ENCODE measurements around the gene PSME2.

PSME2 gene

DNA sequence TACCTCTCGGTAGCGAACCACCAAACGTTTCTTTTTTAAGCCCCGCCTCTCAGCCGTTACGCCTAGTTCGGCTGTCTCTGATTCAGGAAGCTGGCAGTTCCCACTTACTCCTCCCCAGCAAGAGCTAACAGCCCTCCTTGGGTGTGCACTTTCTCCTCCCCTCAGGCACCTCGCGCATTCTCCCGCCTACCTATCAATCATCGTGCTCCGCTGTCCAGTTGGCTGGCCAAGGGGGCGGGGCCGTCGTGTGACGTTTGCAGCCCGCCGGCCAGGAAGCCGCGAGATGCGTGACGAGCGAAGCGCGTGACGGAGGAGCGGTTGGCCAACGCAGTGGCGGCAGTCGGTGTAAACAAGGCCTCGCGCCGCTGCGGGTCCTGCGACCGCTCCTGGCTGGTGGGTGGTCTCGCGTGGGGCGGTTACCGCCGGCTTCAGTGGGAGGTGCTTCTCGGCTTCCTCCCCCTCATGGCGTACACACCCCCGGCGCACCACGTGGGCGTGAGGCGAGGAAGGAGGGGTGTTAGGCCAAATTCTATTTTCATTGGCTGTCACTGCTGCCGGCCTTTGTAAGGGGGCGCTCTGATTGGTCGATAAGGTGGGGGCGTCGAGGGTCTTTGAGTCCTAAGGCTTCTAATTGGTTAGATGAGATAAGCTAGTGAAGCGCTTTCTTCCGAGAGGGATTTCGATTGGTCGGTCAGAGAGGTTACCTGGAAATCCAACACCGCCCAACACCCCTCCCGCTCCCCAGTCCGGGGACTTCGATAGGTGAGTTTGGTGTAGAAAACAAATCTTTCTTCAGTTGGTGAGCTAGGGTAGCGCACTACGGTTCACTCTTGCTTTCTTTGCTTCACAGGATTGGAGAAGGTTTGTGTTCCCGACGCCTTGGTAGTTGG lies 31.6 kb downstream of the PSME2 start, which contains the start of the genes DCAF11 and NRL:
TSS of gene DCAF11 (plus strand) at position 246 of the 890 bp plus-strand sequence. CDS start 818 bp downstream, outside the sequence.
TSS of gene NRL (minus strand) at position 418 of the 890 bp plus-strand sequence. CDS start 32,101 bp downstream, outside the sequence.
- peak within 1 kb of the TSS; percentile 71 to 91 for H3K4me3 ChIP-seq (replicated peaks in 1 of 2; ENCODE audit: low read depth in 2 of 2, low read length in 2 of 2)
- peak; percentile 100 for DNase-seq (ENCODE audit: low read depth in 2 of 2)
- TF ChIP-seq, protein P1, sequence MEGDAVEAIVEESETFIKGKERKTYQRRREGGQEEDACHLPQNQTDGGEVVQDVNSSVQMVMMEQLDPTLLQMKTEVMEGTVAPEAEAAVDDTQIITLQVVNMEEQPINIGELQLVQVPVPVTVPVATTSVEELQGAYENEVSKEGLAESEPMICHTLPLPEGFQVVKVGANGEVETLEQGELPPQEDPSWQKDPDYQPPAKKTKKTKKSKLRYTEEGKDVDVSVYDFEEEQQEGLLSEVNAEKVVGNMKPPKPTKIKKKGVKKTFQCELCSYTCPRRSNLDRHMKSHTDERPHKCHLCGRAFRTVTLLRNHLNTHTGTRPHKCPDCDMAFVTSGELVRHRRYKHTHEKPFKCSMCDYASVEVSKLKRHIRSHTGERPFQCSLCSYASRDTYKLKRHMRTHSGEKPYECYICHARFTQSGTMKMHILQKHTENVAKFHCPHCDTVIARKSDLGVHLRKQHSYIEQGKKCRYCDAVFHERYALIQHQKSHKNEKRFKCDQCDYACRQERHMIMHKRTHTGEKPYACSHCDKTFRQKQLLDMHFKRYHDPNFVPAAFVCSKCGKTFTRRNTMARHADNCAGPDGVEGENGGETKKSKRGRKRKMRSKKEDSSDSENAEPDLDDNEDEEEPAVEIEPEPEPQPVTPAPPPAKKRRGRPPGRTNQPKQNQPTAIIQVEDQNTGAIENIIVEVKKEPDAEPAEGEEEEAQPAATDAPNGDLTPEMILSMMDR (IDR thresholded peaks at IDR 0.05; ENCODE audit: low read depth, low read length): no peak

DNA sequence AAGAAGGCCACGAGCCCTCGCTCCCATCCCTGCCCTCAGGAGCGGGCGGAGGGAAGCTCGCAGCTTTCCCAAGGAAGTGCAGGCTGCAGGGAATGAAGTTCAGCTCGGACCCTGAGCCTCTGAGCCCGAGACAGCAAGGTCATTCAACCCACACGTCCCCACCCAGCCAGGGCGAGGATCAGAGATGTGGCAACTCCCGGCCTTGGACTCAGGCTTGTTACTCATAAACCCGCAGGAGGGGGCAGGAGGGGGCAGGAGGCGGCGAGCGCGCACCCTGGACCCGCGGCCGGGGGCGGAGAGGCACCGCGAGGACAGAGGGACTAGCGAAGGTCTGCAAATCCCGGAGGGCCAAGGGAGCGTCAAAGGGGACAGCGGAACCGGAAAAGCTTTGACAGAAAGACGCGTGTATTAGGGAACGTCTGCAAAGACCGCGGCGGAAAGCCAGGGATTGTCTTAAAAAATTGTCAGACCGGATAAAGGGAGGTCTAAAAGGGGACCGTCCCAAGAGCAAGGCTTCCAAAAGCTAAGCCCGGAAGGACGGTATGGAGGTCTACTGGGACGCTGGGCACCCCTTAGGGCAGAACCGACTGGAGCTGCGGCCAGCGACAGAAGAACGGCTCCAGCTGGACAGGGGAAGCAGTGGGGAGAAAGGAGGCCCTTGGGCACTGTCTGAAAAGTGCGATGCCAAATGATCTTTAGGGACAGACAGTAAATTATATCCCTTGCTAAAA lies 32.4 kb downstream of the PSME2 start:
- H3K4me3 ChIP-seq (replicated peaks in 1 of 2; ENCODE audit: low read depth in 2 of 2, low read length in 2 of 2): peak overlapping the region; percentile 71 to 91
- DNase-seq (ENCODE audit: low read depth in 2 of 2): peak; percentile 84 to 88
- TF ChIP-seq, protein P1 (IDR thresholded peaks at IDR 0.05; ENCODE audit: low read depth, low read length): no peak

DNA sequence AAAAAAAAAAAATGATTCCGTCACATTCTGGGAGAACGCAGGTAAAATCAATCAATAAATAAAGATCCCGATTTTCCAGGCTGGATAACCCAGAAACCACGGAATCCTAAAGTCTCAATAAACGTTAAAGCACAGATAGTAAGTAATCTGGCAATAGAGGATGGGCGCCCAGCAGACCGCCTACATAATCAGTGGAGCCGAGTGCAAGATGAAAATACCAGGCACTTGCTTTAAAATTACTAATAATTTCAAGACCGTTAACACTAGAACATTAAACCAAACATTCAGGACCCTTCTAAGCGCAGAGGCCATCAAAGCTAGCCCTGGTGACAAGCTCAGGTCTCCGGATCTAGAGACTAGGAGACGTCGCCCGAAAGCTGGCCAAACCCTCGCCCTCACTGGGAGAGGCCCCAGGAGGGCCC lies 33.0 kb downstream of the PSME2 start:
- H3K4me3 ChIP-seq (replicated peaks in 1 of 2; ENCODE audit: low read depth in 2 of 2, low read length in 2 of 2): peak overlapping the region; percentile 71 to 91
- DNase-seq (ENCODE audit: low read depth in 2 of 2): no peak
- TF ChIP-seq, protein P1 (IDR thresholded peaks at IDR 0.05; ENCODE audit: low read depth, low read length): no peak

DNA sequence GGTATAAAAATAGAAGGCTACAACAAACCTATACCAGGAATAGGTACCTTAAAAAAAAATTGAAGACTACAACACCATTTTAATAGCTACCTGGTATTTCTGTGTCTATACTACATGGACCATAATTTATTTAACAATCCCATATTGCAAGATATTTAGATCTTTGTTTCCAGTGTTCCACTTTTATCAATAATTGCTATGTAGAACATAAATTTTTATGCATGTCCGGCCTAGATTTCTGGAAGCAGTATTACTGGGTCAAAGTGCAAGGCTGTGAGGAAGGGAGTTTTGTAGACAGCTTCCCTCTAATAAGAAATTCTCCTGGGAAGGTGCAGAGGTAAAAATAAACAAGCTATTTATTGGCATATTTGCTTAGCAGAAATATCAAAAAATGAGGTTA lies 35.9 kb downstream of the PSME2 start:
- no peak overlapping the region for H3K4me3 ChIP-seq (replicated peaks in 1 of 2; ENCODE audit: low read depth in 2 of 2, low read length in 2 of 2)
- TF ChIP-seq, protein P1 (IDR thresholded peaks at IDR 0.05; ENCODE audit: low read depth, low read length): no peak

DNA sequence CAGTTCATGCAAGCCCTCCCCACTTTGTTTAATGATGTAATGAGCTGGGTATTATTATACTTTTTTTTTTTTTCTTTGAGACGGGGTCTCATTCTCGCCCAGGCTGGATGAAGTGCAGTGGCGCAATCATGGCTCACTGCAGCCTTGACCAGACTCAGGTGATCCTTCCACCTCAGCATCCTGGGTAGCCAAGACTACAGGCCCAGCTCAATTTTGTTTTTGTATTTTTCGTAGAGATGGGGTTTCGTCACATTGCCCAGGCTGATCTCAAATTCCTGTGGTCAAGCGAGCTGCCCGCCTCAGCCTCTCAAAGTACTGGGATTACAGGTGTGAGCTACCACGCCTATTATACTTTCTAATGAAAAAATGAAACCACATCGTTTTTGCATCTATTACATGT lies 36.4 kb downstream of the PSME2 start:
- no peak for DNase-seq (ENCODE audit: low read depth in 2 of 2)
- TF ChIP-seq, protein P1 (IDR thresholded peaks at IDR 0.05; ENCODE audit: low read depth, low read length): no peak
- H3K4me3 ChIP-seq (replicated peaks in 1 of 2; ENCODE audit: low read depth in 2 of 2, low read length in 2 of 2): no peak overlapping the region

More for the DNA sequence above, 35.9 kb downstream of the PSME2 start:
- no peak for DNase-seq (ENCODE audit: low read depth in 2 of 2)

DNA sequence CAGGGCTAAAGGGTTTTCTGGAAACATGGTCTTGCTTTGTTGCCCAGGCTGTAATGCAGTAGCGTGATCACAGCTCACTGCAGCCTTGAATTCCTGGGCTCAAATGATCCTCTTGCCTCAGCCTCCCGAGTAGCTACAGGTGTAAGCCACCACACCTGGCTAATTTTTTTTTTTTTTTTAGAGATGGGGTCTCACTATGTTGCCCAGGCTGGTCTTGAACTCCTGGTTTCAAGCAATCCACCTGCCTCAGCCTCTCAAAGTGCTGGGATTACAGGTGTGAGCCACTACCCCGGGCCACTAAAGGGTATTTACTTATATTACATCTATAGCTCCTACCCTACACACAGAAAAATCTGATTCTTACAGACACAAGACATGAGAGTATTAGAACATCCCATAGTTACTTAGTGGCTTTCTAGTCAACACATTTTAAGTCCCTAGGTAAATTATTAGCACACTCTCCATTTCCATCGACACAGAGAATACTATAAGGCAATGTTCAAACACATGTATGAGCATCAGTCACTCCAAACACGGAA lies 38.0 kb downstream of the PSME2 start:
- no peak overlapping the region for H3K4me3 ChIP-seq (replicated peaks in 1 of 2; ENCODE audit: low read depth in 2 of 2, low read length in 2 of 2)
- no peak for DNase-seq (ENCODE audit: low read depth in 2 of 2)
- TF ChIP-seq, protein P1 (IDR thresholded peaks at IDR 0.05; ENCODE audit: low read depth, low read length): no peak
